A673 (cell line): Measurements from ENCODE around the gene ASIC2. TPM values are rescaled to one million over a fixed set of nuclear protein-coding genes. Genes with fewer than 3 reads are reported as not detected.
"Not testable (repeated sequence)": the region's sequence is repeated elsewhere in the genome, so short reads cannot be mapped to it uniquely, and the experiment has no call there.

ENCODE experiments used
- BruUV-seq: library from RNA; stranded (reverse); fragments of 400-500 nt; replicated peaks from 2 replicates; lab custom pipeline; 2021; lab: Mats Ljungman, UMichigan
- CTCF ChIA-PET: fragments of 300-600 bp; sonication (Branson Sonifier 250); formaldehyde crosslinking; loops from one replicate; lab custom pipeline; 2022; ENCODE audit warnings: antibody characterized with exemption; lab: Charles Lee
- POLR2A ChIA-PET: fragments of 300-600 bp; sonication (Branson Sonifier 250); formaldehyde crosslinking; loops from one replicate; lab custom pipeline; 2022; ENCODE audit warnings: antibody characterized with exemption; ENCODE audit not compliant: low non-redundant PET; lab: Charles Lee
- DNase-seq: peaks from one replicate; pipeline ENCODE4 v3.0.0-alpha.2; 2015; ENCODE audit warnings: low spot score
- H3K27ac ChIP-seq: fragments of 200-600 bp; sonication (generic); 2 replicates; pipeline ENCODE4 v1.5.1; 2016; ENCODE audit warnings: mixed run types, low read depth, mild to moderate bottlenecking, mixed read lengths, antibody characterized with exemption, low read length; ENCODE audit not compliant: poor library complexity, severe bottlenecking
- H3K27me3 ChIP-seq: fragments of 200-600 bp; sonication (generic); replicated peaks from 2 replicates; pipeline ENCODE4 v1.6.1; 2017; ENCODE audit warnings: mixed run types, low read depth, mild to moderate bottlenecking, mixed read lengths, antibody characterized with exemption, low read length; ENCODE audit not compliant: insufficient read depth, poor library complexity
- H3K36me3 ChIP-seq: fragments of 200-600 bp; sonication (generic); 2 replicates; pipeline ENCODE4 v1.6.1; 2016; ENCODE audit warnings: mixed run types, mild to moderate bottlenecking, mixed read lengths, antibody characterized with exemption, low read length; ENCODE audit not compliant: insufficient read depth, poor library complexity, severe bottlenecking
- H3K4me1 ChIP-seq: fragments of 200-600 bp; sonication (generic); 2 replicates; pipeline ENCODE4 v1.6.1; 2017; ENCODE audit warnings: mixed run types, mild to moderate bottlenecking, mixed read lengths, antibody characterized with exemption, low read length; ENCODE audit not compliant: insufficient read depth, poor library complexity, severe bottlenecking
- H3K4me3 ChIP-seq: fragments of 200-600 bp; sonication (generic); 2 replicates; pipeline ENCODE4 v1.5.1; 2016; ENCODE audit warnings: low read depth, mixed run types, mild to moderate bottlenecking, mixed read lengths, low read length; ENCODE audit not compliant: poor library complexity, severe bottlenecking
- H3K9me3 ChIP-seq: fragments of 200-600 bp; sonication (generic); 2 replicates; pipeline ENCODE4 v1.6.1; 2016; ENCODE audit warnings: mixed run types, low read depth, mild to moderate bottlenecking, mixed read lengths, antibody characterized with exemption, low read length; ENCODE audit not compliant: poor library complexity, severe bottlenecking
- CTCF ChIP-seq: fragments of 300-800, 200-600 bp; sonication (generic); conservative IDR thresholded peaks from 2 replicates; pipeline ENCODE4 v1.5.1; 2017; ENCODE audit warnings: low read depth, mild to moderate bottlenecking, antibody characterized with exemption, low read length, moderate library complexity, mixed read lengths
- EZH2 ChIP-seq: fragments of 200-600 bp; sonication (generic); IDR thresholded peaks from 2 replicates; pipeline ENCODE4 v1.6.1; 2017; ENCODE audit warnings: borderline replicate concordance, low read depth, mild to moderate bottlenecking, mixed read lengths, antibody characterized with exemption, low read length; ENCODE audit not compliant: poor library complexity, severe bottlenecking
- intact Hi-C: fragments of 100-400 bp; cut with micrococcal nuclease; formaldehyde crosslinking; loops from one replicate; pipeline ENCODE4 v1.10.0; 2022; ENCODE audit not compliant: unreplicated experiment
- total RNA-seq: library from RNA; stranded (reverse); gene quantifications from 2 replicates; pipeline ENCODE4 v1.2.3, GENCODE V29; 2021

Gene ASIC2
- total RNA-seq, 1 experiment from 2014 or later, result 8.6 TPM

- CTCF ChIA-PET, result no interaction called here
- intact Hi-C loops, result no loop called here
- POLR2A ChIA-PET, result no interaction called here
Measured at GRCh38 chr17:32993977-32994376, 299.1 kb downstream of the ASIC2 start.

GRCh38 chr17:32992321-32993033 is 300.6 kb downstream of the ASIC2 start:
- no peaks in the 10 kb centered on the region for H3K4me1 ChIP-seq
- no peak overlapping the region for H3K4me3 ChIP-seq
- no peak overlapping the region for H3K27ac ChIP-seq
- no peaks in the 10 kb centered on the region for H3K9me3 ChIP-seq
- intact Hi-C loops, result no loop called here
- POLR2A ChIA-PET, result no interaction called here
- TF ChIP-seq EZH2 (no peak), CTCF (no peak)
- DNase-seq, result no peak
- CTCF ChIA-PET, result no interaction called here
- H3K27me3 ChIP-seq, result no peaks in the 10 kb centered on the region
- H3K36me3 ChIP-seq, result no peaks in the 10 kb centered on the region
- BruUV-seq, result no TSS peak

More at GRCh38 chr17:32993977-32994376, 299.1 kb downstream of the ASIC2 start:
- no TSS peak for BruUV-seq
- H3K9me3 ChIP-seq, result no peaks in the 10 kb centered on the region
- no peaks in the 10 kb centered on the region for H3K27me3 ChIP-seq
- H3K4me3 ChIP-seq, result no peak overlapping the region
- no peaks in the 10 kb centered on the region for H3K36me3 ChIP-seq
- no peak overlapping the region for H3K27ac ChIP-seq
- no peak for DNase-seq
- TF ChIP-seq EZH2 (no peak), CTCF (no peak)
- peaks cover 5% of the 10 kb centered on the region for H3K4me1 ChIP-seq

GRCh38 chr17:32988481-32989101 is 304.5 kb downstream of the ASIC2 start:
- POLR2A ChIA-PET, result no interaction called here
- TF ChIP-seq EZH2, result no peak
- TF ChIP-seq CTCF, result no peak
- Histone ChIP-seq H3K4me3 (no peak overlapping the region), H3K9me3 (no peaks in the 10 kb centered on the region), H3K27ac (no peak overlapping the region), H3K27me3 (no peaks in the 10 kb centered on the region), H3K36me3 (no peaks in the 10 kb centered on the region), H3K4me1 (no peaks in the 10 kb centered on the region)
- intact Hi-C loops, result no loop called here
- CTCF ChIA-PET, result no interaction called here
- no peak for DNase-seq
- BruUV-seq, result no TSS peak

- H3K9me3 ChIP-seq, BruUV-seq, H3K27ac ChIP-seq, H3K27me3 ChIP-seq, intact Hi-C loops, CTCF ChIA-PET, DNase-seq, H3K4me1 ChIP-seq, H3K4me3 ChIP-seq, H3K36me3 ChIP-seq, POLR2A ChIA-PET: not testable (repeated sequence)
Measured at GRCh38 chr17:32987868-32988267, 305.2 kb downstream of the ASIC2 start.

- BruUV-seq, H3K27me3 ChIP-seq, H3K36me3 ChIP-seq, POLR2A ChIA-PET, H3K27ac ChIP-seq, DNase-seq, H3K4me3 ChIP-seq, H3K9me3 ChIP-seq, CTCF ChIA-PET, H3K4me1 ChIP-seq, intact Hi-C loops: not testable (repeated sequence)
Measured at GRCh38 chr17:32987453-32987805, 305.7 kb downstream of the ASIC2 start.
